ENCODE results near the gene CEP95. TPM values are rescaled to one million over a fixed set of nuclear protein-coding genes. Genes with fewer than 3 reads are reported as not detected.

Gene CEP95
- total and polyA plus RNA-seq, 2 donors (not counting 1 experiment from before 2014, with no cell fraction given), result 16.6 to 24.8 TPM

GRCh38 chr17:64585146-64585545 is 78.4 kb downstream of the CEP95 start:
- Histone ChIP-seq H4K20me1 (ENCODE audit: control insufficient read depth, extremely low read depth, insufficient read depth, low read length) (no peaks in the 10 kb centered on the region), H2AFZ (ENCODE audit: low read length) (no peak overlapping the region), H3K4me2 (ENCODE audit: extremely low read depth, insufficient read depth, low read length) (no peak overlapping the region), H3K4me3 (replicated peaks in 1 of 4; ENCODE audit: control extremely low read depth in 1 of 4, insufficient read depth in 1 of 4, low read depth in 3 of 4, low read length in 4 of 4) (no peak overlapping the region), H3K79me2 (ENCODE audit: control insufficient read depth, insufficient read depth, low read length) (peaks cover 41% of the 10 kb centered on the region), H3K36me3 (ENCODE audit: control insufficient read depth, insufficient read depth, low read length) (peaks cover 8% of the 10 kb centered on the region), H3K27me3 (ENCODE audit: control insufficient read depth, insufficient read depth, low read length) (no peaks in the 10 kb centered on the region), H3K4me1 (ENCODE audit: control insufficient read depth, extremely low read depth, insufficient read depth, low read length) (no peaks in the 10 kb centered on the region), H3K27ac (ENCODE audit: insufficient read depth, low read length) (no peak overlapping the region), H3K9ac (ENCODE audit: insufficient read depth, low read length) (no peak overlapping the region), H3K9me3 (ENCODE audit: control insufficient read depth, insufficient read depth, low read depth, low read length) (no peaks in the 10 kb centered on the region)
- no peak for TF ChIP-seq EZH2 (IDR thresholded peaks at IDR 0.05; ENCODE audit: low read length, missing control alignments)
- TF ChIP-seq, protein P1, sequence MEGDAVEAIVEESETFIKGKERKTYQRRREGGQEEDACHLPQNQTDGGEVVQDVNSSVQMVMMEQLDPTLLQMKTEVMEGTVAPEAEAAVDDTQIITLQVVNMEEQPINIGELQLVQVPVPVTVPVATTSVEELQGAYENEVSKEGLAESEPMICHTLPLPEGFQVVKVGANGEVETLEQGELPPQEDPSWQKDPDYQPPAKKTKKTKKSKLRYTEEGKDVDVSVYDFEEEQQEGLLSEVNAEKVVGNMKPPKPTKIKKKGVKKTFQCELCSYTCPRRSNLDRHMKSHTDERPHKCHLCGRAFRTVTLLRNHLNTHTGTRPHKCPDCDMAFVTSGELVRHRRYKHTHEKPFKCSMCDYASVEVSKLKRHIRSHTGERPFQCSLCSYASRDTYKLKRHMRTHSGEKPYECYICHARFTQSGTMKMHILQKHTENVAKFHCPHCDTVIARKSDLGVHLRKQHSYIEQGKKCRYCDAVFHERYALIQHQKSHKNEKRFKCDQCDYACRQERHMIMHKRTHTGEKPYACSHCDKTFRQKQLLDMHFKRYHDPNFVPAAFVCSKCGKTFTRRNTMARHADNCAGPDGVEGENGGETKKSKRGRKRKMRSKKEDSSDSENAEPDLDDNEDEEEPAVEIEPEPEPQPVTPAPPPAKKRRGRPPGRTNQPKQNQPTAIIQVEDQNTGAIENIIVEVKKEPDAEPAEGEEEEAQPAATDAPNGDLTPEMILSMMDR (conservative IDR thresholded peaks at IDR 0.05 in 1 of 2, IDR thresholded peaks at IDR 0.05 in 1 of 2; ENCODE audit: low read depth in 1 of 2, low read length in 2 of 2), result no peak
- DNase-seq (ENCODE audit: low read depth in 2 of 2), result no peak

Other genes with a start within 250 kb of the CEP95 start
- 23.6 and 33.4 TPM in 2 replicates for gene TEX2, start 243.7 kb upstream of the CEP95 start, total RNA-seq
- 18.6 and 25.6 TPM in 2 replicates for gene TEX2, start 243.7 kb upstream of the CEP95 start, polyA plus RNA-seq
- 0.26 and 0.50 TPM in 2 replicates for gene PECAM1, start 116.1 kb upstream of the CEP95 start, total RNA-seq
- 0.08 and 0.12 TPM in 2 replicates for gene PECAM1, start 116.1 kb upstream of the CEP95 start, polyA plus RNA-seq
- 4.4 and 9.1 TPM in 2 replicates for gene MILR1, start 57.9 kb upstream of the CEP95 start, total RNA-seq
- gene MILR1, start 57.9 kb upstream of the CEP95 start, polyA plus RNA-seq, result 11.6 and 33.3 TPM in 2 replicates
- gene POLG2, start 9.9 kb upstream of the CEP95 start, total RNA-seq, result 21.3 and 24.9 TPM in 2 replicates
- 5.3 and 6.9 TPM in 2 replicates for gene POLG2, start 9.9 kb upstream of the CEP95 start, polyA plus RNA-seq
- 393 and 439 TPM in 2 replicates for gene DDX5, start 688 bp upstream of the CEP95 start, total RNA-seq
- gene DDX5, start 688 bp upstream of the CEP95 start, polyA plus RNA-seq, result 560 and 598 TPM in 2 replicates
- gene SMURF2, start 155.3 kb downstream of the CEP95 start, total RNA-seq, result 71.7 and 108 TPM in 2 replicates
- gene SMURF2, start 155.3 kb downstream of the CEP95 start, polyA plus RNA-seq, result 96.3 and 103 TPM in 2 replicates